ENCODE data around the gene HIVEP3. TPM values are rescaled to one million over a fixed set of nuclear protein-coding genes. Genes with fewer than 3 reads are reported as not detected.

HIVEP3 gene
- total RNA-seq: 1.0 and 1.2 TPM in 2 replicates

DNA sequence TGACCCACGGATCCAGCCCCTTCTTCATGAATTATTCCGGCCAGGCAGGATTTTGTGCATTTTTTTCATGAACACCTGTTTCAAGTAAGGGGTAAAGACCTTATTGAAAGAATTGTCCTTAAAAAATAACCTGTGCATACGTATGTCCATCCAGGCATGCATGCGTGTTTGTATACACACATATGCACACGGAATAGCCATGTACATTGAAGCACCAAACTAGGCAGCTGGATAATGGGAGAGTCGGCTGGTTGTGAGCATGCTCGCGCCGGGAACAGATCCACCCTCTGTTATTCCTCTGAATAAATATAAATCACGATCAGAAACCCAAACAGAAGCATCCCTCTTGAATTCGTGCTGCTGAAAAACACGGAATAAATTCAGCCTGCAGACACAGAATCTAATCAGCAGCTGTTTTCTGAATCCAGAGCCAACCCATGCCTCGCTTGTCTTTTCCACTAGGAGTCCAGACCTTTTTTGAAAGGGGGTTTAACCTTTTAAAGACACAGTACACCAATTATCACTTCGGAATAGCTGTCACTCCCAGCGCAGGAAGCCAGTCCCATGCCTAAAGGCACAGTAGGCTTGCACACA lies at the start of gene HIVEP3:
TSS of gene HIVEP3 (minus strand) at position 473 of the 594 bp plus-strand sequence.

DNA sequence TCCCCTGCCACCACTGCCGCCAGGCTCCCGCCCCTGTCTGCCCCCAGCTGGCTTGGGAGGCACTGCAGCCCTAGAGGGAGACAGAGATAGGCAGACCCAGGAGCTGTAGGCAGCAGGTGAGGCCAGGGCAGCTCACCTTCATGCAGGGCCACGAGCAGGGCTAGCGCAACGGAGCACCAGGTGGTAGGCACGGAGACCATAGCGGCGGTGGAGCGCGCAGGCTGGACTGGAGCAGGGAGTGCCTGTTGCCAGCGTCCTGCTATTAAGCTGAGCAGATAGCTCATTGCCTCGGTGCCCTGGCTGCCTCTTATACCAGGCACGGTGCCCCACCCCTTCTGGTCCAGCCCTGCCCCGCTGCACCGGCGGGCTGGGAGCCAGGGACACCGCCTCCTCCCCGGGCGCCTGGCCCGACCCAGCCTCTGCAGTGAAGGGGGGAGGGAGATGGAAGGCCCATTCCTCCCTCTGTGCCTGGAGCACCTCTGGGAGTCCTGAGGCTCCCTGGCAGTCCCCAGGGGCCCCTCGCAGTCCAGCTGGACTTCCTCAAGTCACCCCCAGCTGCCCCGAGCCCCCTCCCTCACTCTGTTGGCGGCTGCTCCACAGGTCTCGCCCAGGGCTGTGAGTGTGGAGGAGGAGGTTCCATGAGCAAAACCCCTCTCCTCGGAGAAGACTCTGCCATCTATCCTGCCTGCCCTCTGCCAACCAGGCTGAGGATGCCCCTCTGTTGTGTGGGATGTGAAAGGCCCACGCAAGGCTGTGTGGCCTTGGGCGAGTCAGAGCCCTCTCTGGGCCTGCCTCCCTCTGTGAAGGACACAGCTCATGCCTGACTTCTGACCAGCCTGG lies 434.1 kb downstream of the HIVEP3 start, which contains the start of gene EDN2:
TSS of gene EDN2 (minus strand) at position 282 of the 840 bp plus-strand sequence. CDS start at position 200, 82 bp downstream.

Small RNA genes lying within 50 kb of the gene (small RNA-seq; reads per million reads assigned to genes)
- gene RNA5SP45: not detected

Other genes with a start within 250 kb of the HIVEP3 start
- not detected in 2 replicates for gene GUCA2B, start 234.5 kb upstream of the HIVEP3 start, total RNA-seq
- not detected in 2 replicates for gene GUCA2A, start 245.8 kb upstream of the HIVEP3 start, total RNA-seq

Measured in articular chondrocyte of knee joint (primary cell).